NOMO-1 treated with dmso at 0.1 percent for 144 hours (cell line): ENCODE results near the gene RPAP2.

Experiments used
- DNase-seq: peaks from one replicate; lab custom pipeline; 2025; ENCODE audit not compliant: unreplicated experiment; lab: John Stamatoyannopoulos, UW

RPAP2 gene

DNA sequence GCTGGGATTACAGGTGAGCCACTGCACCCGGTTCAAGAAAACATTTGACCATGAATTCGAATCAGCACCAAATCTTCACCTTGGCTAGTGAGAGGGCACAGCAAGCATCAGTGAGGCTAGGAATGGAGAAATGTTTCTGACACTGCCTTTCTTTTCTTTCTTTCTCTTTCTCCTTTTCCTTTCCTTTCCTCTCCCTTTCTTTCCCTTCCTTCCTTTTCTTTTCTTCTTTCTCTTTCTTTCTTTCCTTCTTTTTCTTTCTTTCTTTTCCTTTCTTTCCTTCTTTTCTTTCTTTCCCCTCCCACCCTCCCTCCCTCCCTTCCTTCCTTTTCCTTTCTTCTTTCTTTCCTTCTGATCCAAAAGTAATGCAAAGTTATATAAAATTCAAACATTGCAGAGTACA is 147.0 kb downstream of the RPAP2 start:
- no peak for DNase-seq

DNA sequence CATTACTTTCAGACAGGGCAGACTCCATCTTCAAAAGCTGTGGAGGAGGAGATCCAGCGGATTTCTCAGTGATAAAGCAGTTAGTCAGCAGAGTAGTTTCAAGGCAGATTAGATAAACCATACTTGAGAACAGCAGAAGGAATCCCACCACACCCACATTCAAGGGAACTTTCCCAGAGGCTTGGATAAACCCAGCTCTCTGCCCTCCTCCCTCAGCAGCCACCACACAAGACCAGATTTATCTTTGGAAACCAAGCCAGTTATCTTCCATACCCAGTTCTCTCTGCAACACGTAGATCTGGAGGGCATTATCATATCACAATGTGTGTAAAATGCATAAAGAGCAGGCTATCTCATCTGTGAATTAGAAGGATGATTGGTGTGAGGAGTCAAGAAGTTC is 147.7 kb downstream of the RPAP2 start:
- DNase-seq = no peak

DNA sequence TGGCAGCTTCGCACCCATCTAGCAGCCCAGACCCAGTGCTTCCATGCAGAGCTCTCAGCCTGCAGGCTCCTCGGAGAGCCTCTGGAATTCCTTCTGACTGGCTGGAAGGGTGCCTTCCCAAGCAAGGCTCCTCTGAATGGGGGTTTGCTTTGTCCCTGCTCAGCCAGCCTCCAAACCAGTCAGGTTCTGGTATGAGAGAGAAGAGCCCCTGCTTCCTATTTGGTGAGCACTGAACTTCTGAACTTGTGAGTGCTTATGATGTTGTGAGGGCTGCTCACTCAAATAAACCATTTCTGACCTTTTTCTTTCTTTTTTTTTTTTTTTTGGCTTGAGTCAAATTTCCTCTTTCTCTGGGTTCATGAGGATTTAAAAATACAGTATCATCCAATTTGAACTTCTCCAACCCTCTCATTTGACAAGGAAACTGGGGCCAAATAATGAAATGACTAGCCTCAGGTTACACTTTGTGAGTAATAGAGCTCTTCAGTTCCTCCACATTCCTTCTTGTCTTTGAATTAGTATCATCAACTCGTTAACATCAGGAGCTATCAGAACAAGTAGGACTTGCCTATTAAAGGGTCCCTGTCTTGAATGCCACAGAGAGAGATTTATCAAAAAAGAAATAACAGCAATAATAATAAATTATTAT is 148.3 kb downstream of the RPAP2 start:
- DNase-seq = no peak

DNA sequence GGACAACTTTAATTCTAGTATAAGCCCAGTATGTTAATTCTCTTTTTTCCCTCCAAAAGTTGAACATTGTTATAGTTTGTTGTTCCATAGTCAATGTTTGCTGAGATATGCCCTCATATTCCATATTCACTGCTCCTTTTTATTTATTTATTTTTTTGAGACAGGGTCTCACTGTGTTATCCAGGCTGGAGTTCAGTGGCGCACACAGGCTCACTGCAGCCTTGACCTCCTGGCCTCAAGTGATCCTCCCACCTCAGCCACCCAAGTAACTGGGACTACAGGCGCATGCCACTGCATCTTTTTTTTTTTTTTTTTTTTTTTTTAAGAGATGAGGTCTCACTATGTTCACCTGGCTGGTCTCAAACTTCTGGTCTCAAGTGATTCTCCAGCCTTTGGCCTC is 149.1 kb downstream of the RPAP2 start:
- DNase-seq = no peak
